Keratinocyte (primary cell): ENCODE measurements around the gene FA2H.

ENCODE experiments used
- EZH2 ChIP-seq: IDR thresholded peaks from one replicate; pipeline ENCODE4 v1.6.1; 2012; ENCODE audit warnings: inconsistent platforms, mild to moderate bottlenecking, low read length, moderate library complexity
- TF ChIP-seq, protein P1 (sequence below), 3 experiments: IDR thresholded peaks in 1 of 3; conservative IDR thresholded peaks in 1 of 3; optimal IDR thresholded peaks in 1 of 3; 2 replicates in 2 of 3; 3 replicates in 1 of 3; pipeline versions ENCODE3 to v1.5.1; 2011; ENCODE audit warnings: low read length in 3 of 3, mild to moderate bottlenecking in 3 of 3, moderate library complexity in 2 of 3, control low read depth in 1 of 3, inconsistent platforms in 1 of 3; ENCODE audit not compliant: insufficient read depth in 2 of 3; ENCODE audit errors: extremely low read depth in 1 of 3

DNA sequence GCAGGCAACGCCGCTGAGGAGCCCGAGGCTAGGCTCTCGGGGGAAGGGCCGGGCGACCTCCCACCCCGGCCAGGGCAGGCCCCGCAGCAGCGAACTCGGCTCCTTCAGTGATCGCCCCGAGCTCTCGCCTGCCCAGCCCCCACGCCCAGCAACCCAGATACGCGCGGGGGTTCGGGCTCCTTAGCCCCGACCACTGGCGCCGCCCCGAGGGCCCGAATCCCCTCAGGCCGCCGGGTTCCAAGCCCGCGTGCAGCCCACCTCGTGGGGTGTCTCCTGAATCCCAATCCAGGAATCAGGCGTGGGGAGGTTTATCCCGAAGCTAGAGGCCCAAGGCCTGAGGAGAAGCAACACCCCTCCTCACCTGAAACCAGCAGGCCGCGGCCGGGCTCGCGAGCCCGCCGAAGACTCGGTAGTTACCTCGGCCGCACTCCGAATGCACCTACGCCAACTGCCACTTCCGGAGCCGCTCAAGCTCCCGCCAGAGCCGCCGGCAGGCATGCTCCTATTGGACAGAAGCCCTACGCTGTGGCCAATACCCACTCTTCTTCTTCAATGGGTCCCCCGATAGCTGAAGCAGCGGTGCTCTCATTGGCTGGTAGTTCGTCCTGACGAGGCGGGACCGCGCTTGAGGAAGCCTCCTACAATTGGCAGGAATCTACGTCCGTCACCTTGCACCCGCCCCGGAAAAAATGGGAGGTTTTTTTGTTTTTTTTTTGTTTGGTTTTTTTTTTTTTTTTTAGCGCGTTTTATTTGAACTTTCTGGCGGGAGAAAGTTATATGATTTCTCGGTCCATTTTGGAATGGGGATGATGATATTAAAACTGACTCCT, 108.0 kb downstream of the FA2H start, which contains the start of gene RFWD3:
- TF ChIP-seq, protein P1, sequence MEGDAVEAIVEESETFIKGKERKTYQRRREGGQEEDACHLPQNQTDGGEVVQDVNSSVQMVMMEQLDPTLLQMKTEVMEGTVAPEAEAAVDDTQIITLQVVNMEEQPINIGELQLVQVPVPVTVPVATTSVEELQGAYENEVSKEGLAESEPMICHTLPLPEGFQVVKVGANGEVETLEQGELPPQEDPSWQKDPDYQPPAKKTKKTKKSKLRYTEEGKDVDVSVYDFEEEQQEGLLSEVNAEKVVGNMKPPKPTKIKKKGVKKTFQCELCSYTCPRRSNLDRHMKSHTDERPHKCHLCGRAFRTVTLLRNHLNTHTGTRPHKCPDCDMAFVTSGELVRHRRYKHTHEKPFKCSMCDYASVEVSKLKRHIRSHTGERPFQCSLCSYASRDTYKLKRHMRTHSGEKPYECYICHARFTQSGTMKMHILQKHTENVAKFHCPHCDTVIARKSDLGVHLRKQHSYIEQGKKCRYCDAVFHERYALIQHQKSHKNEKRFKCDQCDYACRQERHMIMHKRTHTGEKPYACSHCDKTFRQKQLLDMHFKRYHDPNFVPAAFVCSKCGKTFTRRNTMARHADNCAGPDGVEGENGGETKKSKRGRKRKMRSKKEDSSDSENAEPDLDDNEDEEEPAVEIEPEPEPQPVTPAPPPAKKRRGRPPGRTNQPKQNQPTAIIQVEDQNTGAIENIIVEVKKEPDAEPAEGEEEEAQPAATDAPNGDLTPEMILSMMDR (optimal IDR thresholded peaks at IDR 0.05 in 1 of 3, IDR thresholded peaks at IDR 0.05 in 1 of 3, conservative IDR thresholded peaks at IDR 0.05 in 1 of 3; ENCODE audit: extremely low read depth in 1 of 3, insufficient read depth in 2 of 3, low read length in 3 of 3), result no peak
- no peak for TF ChIP-seq EZH2
